HepG2 (cell line): Measurements from ENCODE around the gene CACNA1I. TPM values are rescaled to one million over a fixed set of nuclear protein-coding genes. Genes with fewer than 3 reads are reported as not detected.

ENCODE experiments used
- ATAC-seq: fragments of 200-7000 bp; cut with Tn5 transposase; 3 replicates; pipeline ENCODE4 v1.9.1; 2020; ENCODE audit warnings: mild to moderate bottlenecking, moderate library complexity
- BruUV-seq: library from RNA; stranded (reverse); fragments of 400-500 nt; replicated peaks from 2 replicates; lab custom pipeline; 2021; lab: Mats Ljungman, UMichigan
- CTCF ChIA-PET: fragments of 300-600 bp; formaldehyde crosslinking; extraction: SDS; loops from one replicate; lab custom pipeline; 2021; ENCODE audit warnings: low total read pairs, inconsistent platforms, low intra/inter-chr PET ratio; lab: Yijun Ruan, JAX
- POLR2A ChIA-PET: fragments of 350-600 bp; sonication (Branson Sonifier 250); formaldehyde crosslinking; loops from one replicate; lab custom pipeline; 2020; ENCODE audit warnings: antibody characterized with exemption, inconsistent platforms; lab: Yijun Ruan, JAX
- DNase-seq: peaks from one replicate; pipeline ENCODE4 v3.0.0-alpha.2; 2015; ENCODE audit warnings: low spot score
- FAIRE-seq: peaks from 3 replicates; lab custom pipeline; 2011; peaks lifted over from hg19 to GRCh38; lab: Jason Lieb, UNC
- H2AFZ ChIP-seq: one replicate; pipeline ENCODE4 v1.6.1; 2011; ENCODE audit warnings: low read length, inconsistent platforms
- H3K27ac ChIP-seq: fragments of 300-600 bp; 3 replicates; pipeline ENCODE4 v1.8.0; 2011; ENCODE audit warnings: mixed run types, mild to moderate bottlenecking, mixed read lengths, low read length, inconsistent platforms; ENCODE audit not compliant: insufficient read depth; ENCODE audit errors: extremely low read length
- H3K27me3 ChIP-seq, 2 experiments: fragments of 200-600 bp in 1 of 2; 2 replicates in 1 of 2; 3 replicates in 1 of 2; pipeline versions ENCODE4 v1.6.0 to v1.8.0; 2011; ENCODE audit warnings: low read length in 2 of 2, mild to moderate bottlenecking in 2 of 2, moderate library complexity in 2 of 2, inconsistent platforms in 1 of 2; ENCODE audit not compliant: insufficient read depth in 2 of 2, control insufficient read depth in 1 of 2
- H3K36me3 ChIP-seq, 2 experiments: fragments of 200-600 bp in 1 of 2; replicated peaks in 1 of 2; 2 replicates in 1 of 2; 3 replicates in 1 of 2; pipeline versions ENCODE4 v1.5.1 to v1.8.0; 2011; ENCODE audit warnings: low read length in 2 of 2, inconsistent platforms in 1 of 2; ENCODE audit not compliant: insufficient read depth in 2 of 2, control insufficient read depth in 1 of 2
- H3K4me1 ChIP-seq: 2 replicates; pipeline ENCODE4 v1.5.1; 2012; ENCODE audit warnings: low read length, inconsistent platforms; ENCODE audit not compliant: insufficient read depth
- H3K4me2 ChIP-seq: 2 replicates; pipeline ENCODE4 v1.6.0; 2011; ENCODE audit warnings: low read depth, low read length, inconsistent platforms
- H3K4me3 ChIP-seq, 3 experiments: fragments of 200-600 bp in 1 of 3; sonication (generic), shearing (Covaris generic) in 1 of 3; replicated peaks in 1 of 3; 2 replicates each; pipeline ENCODE4 v1.5.1; 2011 to 2016; ENCODE audit warnings: low read length in 3 of 3, inconsistent platforms in 2 of 3, low read depth in 2 of 3, mild to moderate bottlenecking in 2 of 3, control low read depth in 1 of 3, mixed read lengths in 1 of 3; ENCODE audit not compliant: insufficient read depth in 1 of 3
- H3K79me2 ChIP-seq: one replicate; pipeline ENCODE4 v1.6.1; 2011; ENCODE audit warnings: low read length, inconsistent platforms; ENCODE audit not compliant: insufficient read depth
- H3K9ac ChIP-seq: 2 replicates; pipeline ENCODE4 v1.6.0; 2011; ENCODE audit warnings: mild to moderate bottlenecking, low read depth, low read length, inconsistent platforms; ENCODE audit not compliant: insufficient read depth
- H3K9me3 ChIP-seq: 2 replicates; pipeline ENCODE4 v1.5.1; 2012; ENCODE audit warnings: mild to moderate bottlenecking, low read length
- H4K20me1 ChIP-seq: 2 replicates; pipeline ENCODE4 v1.6.0; 2011; ENCODE audit warnings: inconsistent platforms, mild to moderate bottlenecking, low read length, moderate library complexity; ENCODE audit not compliant: insufficient read depth
- ATF6 ChIP-seq: sonication (generic); formaldehyde crosslinking; conservative IDR thresholded peaks from 2 replicates; pipeline ENCODE4 v1.4.0; 2020; ENCODE audit warnings: missing genetic modification reagents
- FOSL2 ChIP-seq: sonication (generic); formaldehyde crosslinking; IDR thresholded peaks from 2 replicates; pipeline ENCODE4 v1.4.0; 2020; ENCODE audit warnings: missing genetic modification reagents
- MAFK ChIP-seq, 2 experiments: IDR thresholded peaks in 1 of 2; conservative IDR thresholded peaks in 1 of 2; 2 replicates each; pipeline ENCODE4 v1.6.1; 2011; ENCODE audit warnings: improper control_type of control experiment in 2 of 2, low read length in 2 of 2
- POGZ ChIP-seq: sonication (generic); formaldehyde crosslinking; IDR thresholded peaks from 2 replicates; pipeline ENCODE4 v1.4.0; 2020; ENCODE audit warnings: mild to moderate bottlenecking, missing genetic modification reagents
- ZNF263 ChIP-seq: sonication (generic); formaldehyde crosslinking; IDR thresholded peaks from 2 replicates; pipeline ENCODE4 v1.4.0; 2020; ENCODE audit warnings: missing genetic modification reagents
- ZNF841 ChIP-seq: sonication (generic); formaldehyde crosslinking; IDR thresholded peaks from 2 replicates; pipeline ENCODE4 v1.8.1; 2023; ENCODE audit warnings: missing genetic modification reagents, borderline replicate concordance
- WGBS: methylation state at CpG from one replicate; pipeline ENCODE4 v1.1.6; 2017; ENCODE audit warnings: low lambda C conversion rate; 5-methylcytosine and 5-hydroxymethylcytosine counted together
- in situ Hi-C: cut with HindIII; loops from 2 replicates; pipeline ENCODE4 v1.10.0; 2017; ENCODE audit warnings: low pct_unique_long_range_greater_than_20kb; ENCODE audit not compliant: extremely low pct_ligation_motif_present
- intact Hi-C: fragments of 100-400 bp; cut with micrococcal nuclease; formaldehyde crosslinking; loops from one replicate; pipeline ENCODE4 v1.10.0; 2022; ENCODE audit not compliant: unreplicated experiment
- polyA plus RNA-seq, 8 experiments: library from polyadenylated mRNA; depleted of rRNA in 3 of 8; stranded (reverse) in 7 of 8; unstranded in 1 of 8; fragments of >200 nt; fragmentation: Illumina TruSeq in 4 of 8; extraction: Trizol in 4 of 8; gene quantifications; 2 replicates each; pipeline versions ENCODE4 v1.2.1 to v1.2.3, GENCODE V29; 2011 to 2016; ENCODE audit warnings: low read depth in 4 of 8, missing spikeins in 1 of 8, mixed read lengths in 1 of 8; ENCODE audit not compliant: insufficient read depth in 1 of 8
- total RNA-seq, 5 experiments: library from RNA; depleted of rRNA; stranded (reverse); fragments of >200 nt; fragmentation: Illumina TruSeq; extraction: Trizol; gene quantifications; 2 replicates each; pipeline ENCODE4 v1.2.3, GENCODE V29; 2016; ENCODE audit warnings: low read depth in 1 of 5

The CACNA1I gene
- total and polyA plus RNA-seq, 2 of the 13 experiments (the other 11 are each of a cell fraction or from before 2014, with no cell fraction given): not detected

DNA sequence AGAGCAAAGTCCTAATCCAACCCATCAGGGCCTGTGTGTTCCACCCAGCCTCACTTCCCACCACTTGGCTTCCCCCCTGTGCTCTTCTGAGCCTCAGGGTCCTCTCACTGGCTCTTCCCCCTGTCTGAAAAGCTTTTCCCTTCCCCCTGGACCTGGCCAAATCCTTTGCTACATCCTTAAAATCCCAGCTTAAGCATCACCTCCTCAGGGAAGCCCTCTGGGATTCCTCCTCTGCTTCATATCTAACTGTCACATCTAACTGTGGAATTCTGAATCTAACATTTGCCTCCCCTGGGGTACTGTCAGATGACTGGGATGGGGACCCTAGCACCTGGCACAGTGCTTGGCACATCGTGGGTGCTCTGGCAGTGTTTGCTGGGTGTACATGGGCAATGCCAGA lies 985 bp downstream of the CACNA1I start:
- WGBS: 0% methylated on average over 1 of the region's 1 CpG
- ATAC-seq: no peak
- Histone ChIP-seq H3K4me3 (no peak overlapping the region), H3K27ac (no peak overlapping the region), H2AFZ (no peak overlapping the region), H3K4me1 (no peaks in the 10 kb centered on the region), H3K36me3 (no peaks in the 10 kb centered on the region), H4K20me1 (no peaks in the 10 kb centered on the region), H3K79me2 (no peaks in the 10 kb centered on the region), H3K4me2 (no peak overlapping the region)
- CTCF ChIA-PET: no interaction called here
- DNase-seq: no peak
- BruUV-seq: no TSS peak
- intact Hi-C loops: no loop called here
- in situ Hi-C loops: no loop called here
- TF ChIP-seq ATF6: no peak
- no peak for TF ChIP-seq ZNF841 (CRISPR knock-in tag)
- TF ChIP-seq, all 625 proteins: peak for 0
- H3K27me3 ChIP-seq: peaks cover 4 to 31% of the 10 kb centered on the region in 2 experiments; a peak in 4 of 5 replicates
- H3K9me3 ChIP-seq: no peaks in the 10 kb centered on the region
- FAIRE-seq: no peak
- H3K9ac ChIP-seq: no peak overlapping the region
- POLR2A ChIA-PET: no interaction called here

GRCh38 chr22:39574779-39575551 lies 4.4 kb downstream of the CACNA1I start:
- DNase-seq (peak; percentile 28), FAIRE-seq (no peak)
- H3K4me2 ChIP-seq: no peak overlapping the region

More at GRCh38 chr22:39574779-39575551, 4.4 kb downstream of the CACNA1I start:
- POLR2A ChIA-PET: no interaction called here
- Histone ChIP-seq H3K27ac (no peak overlapping the region), H3K4me1 (no peaks in the 10 kb centered on the region), H2AFZ (no peak overlapping the region), H3K9ac (no peak overlapping the region), H3K4me3 (no peak overlapping the region), H3K27me3 (peaks cover 9 to 52% of the 10 kb centered on the region in 2 experiments; a peak in 4 of 5 replicates), H3K36me3 (no peaks in the 10 kb centered on the region), H4K20me1 (no peaks in the 10 kb centered on the region), H3K9me3 (no peaks in the 10 kb centered on the region), H3K79me2 (no peaks in the 10 kb centered on the region)
- CTCF ChIA-PET: no interaction called here
- WGBS: 6% methylated on average over 7 of the region's 14 CpGs
- ATAC-seq: peak; percentile 37
- peak; percentile 87 for TF ChIP-seq ZNF263
- TF ChIP-seq FOSL2 (CRISPR knock-in tag): peak; percentile 73; the same call in 1 of the 2 replicates
- peak; percentile 51 to 67 for TF ChIP-seq MAFK (conservative IDR thresholded peaks at IDR 0.05 in 1 of 2, IDR thresholded peaks at IDR 0.05 in 1 of 2; ENCODE audit: low read length in 2 of 2)
- TF ChIP-seq POGZ (CRISPR knock-in tag): no peak
- in situ Hi-C loops: no loop called here
- intact Hi-C loops: no loop called here
- no TSS peak for BruUV-seq
